ENCODE measurements around the gene SSNA1. TPM values are rescaled to one million over a fixed set of nuclear protein-coding genes. Genes with fewer than 3 reads are reported as not detected.

SSNA1 gene, protein sequence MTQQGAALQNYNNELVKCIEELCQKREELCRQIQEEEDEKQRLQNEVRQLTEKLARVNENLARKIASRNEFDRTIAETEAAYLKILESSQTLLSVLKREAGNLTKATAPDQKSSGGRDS
- 10 to 100 TPM; 78.3 to 91.4 TPM for total RNA-seq

DNA sequence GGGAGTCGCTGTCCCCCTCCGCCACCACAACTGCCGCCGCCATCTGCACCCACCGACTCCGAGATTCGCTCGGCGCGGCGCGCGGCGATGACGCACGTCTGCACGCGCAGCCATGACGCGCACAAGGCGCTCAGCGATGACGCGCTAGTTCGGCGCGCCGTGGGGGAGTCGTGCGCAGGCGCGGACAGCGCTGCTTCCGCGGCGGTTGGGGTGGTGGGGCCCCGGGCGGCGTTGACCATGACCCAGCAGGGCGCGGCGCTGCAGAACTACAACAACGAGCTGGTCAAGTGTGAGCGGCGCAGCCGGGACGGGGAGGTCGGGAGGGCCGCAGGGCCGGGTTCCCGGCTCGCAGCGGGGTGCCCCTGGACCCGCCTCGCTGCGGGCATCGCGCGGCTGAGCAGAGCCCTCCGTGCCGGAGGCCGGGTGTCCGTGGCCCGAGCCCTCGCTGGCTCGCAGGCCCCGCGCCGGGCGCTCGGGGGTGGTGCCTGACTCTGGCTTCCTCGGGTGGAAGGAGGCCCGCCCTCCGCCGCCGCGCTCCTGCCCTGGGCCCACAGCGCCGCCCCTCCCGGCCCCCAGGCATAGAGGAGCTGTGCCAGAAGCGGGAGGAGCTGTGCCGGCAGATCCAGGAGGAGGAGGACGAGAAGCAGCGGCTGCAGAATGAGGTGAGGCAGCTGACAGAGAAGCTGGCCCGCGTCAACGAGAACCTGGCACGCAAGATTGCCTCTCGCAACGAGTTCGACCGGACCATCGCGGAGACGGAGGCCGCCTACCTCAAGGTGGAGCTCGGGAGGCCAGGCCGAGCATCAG lies at the start of gene SSNA1, which contains the start of gene ANAPC2:
TSS of gene SSNA1 (plus strand) at position 187 of the 807 bp plus-strand sequence. CDS start at position 238, 51 bp downstream.
TSS of gene ANAPC2 (minus strand) at position 71 of the 807 bp plus-strand sequence. CDS start at position 43, 28 bp downstream.
- Mint-ChIP-seq H3K4me1 (ENCODE audit: low read depth in 2 of 2) (peaks cover 20 to 24% of the 10 kb centered on the region in 2 donors), H3K27me3 (no peaks in the 10 kb centered on the region), H3K36me3 (peaks cover 6% of the 10 kb centered on the region), H3K9me3 (no peaks in the 10 kb centered on the region), H3K27ac (peak within 1 kb of the TSS; percentile 80 to 84), H3K4me3 (peak within 1 kb of the TSS; percentile 96)
- peak; percentile 90 to 93 for ATAC-seq
- peak; percentile 95 for DNase-seq (ENCODE audit: low spot score)

DNA sequence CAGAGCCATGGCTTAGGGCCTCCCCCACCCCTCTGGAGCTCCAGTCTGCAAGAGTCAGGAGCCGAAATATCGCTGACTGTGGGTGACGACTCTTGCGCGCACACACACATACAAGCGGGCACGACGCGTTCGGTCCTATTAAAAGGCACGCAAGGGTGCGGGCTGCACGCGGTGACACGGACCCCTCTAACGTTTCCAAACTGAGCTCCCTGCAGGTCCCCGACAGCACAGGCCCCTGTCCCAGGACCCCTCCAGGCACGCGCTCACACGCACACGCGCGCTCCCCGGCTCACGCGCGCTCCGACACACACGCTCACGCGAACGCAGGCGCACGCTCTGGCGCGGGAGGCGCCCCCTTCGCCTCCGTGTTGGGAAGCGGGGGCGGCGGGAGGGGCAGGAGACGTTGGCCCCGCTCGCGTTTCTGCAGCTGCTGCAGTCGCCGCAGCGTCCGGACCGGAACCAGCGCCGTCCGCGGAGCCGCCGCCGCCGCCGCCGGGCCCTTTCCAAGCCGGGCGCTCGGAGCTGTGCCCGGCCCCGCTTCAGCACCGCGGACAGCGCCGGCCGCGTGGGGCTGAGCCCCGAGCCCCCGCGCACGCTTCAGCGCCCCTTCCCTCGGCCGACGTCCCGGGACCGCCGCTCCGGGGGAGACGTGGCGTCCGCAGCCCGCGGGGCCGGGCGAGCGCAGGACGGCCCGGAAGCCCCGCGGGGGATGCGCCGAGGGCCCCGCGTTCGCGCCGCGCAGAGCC lies 49.6 kb upstream of the SSNA1 start, which contains the start of gene GRIN1:
TSS of gene GRIN1 (plus strand) at position 433 of the 746 bp plus-strand sequence. CDS start 333 bp downstream, outside the sequence.
- Mint-ChIP-seq H3K9me3 (no peaks in the 10 kb centered on the region), H3K27ac (no peak within 1 kb of the TSS), H3K36me3 (no peaks in the 10 kb centered on the region), H3K4me3 (no peak within 1 kb of the TSS), H3K27me3 (peaks cover 25% of the 10 kb centered on the region in 2 donors), H3K4me1 (ENCODE audit: low read depth in 2 of 2) (peaks cover 0 to 6% of the 10 kb centered on the region in 2 donors)
- peak; percentile 43 to 72 for ATAC-seq
- peak; percentile 67 for DNase-seq (ENCODE audit: low spot score)

DNA sequence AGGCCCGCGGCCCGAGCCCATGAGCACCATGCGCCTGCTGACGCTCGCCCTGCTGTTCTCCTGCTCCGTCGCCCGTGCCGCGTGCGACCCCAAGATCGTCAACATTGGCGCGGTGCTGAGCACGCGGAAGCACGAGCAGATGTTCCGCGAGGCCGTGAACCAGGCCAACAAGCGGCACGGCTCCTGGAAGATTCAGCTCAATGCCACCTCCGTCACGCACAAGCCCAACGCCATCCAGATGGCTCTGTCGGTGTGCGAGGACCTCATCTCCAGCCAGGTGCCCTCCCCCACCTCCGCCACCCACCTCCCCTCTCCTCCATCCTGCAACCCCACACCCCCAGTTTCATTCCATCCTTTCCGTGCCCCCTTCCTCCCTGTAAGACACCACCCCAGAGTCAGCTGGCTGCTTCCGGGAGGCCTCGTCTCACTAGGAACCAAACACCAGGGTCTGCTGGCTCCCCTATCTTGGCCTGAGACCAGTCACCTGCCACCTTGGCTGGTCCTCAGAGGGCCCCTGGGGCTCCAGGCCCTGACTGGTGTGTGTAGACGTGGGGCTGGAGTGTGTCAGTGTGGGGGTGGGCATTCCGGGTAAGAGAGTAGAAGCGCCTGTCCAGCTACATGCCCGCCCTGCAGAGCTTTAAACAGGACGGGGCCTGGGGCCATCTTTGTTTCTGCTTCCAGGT lies 48.9 kb upstream of the SSNA1 start:
- Mint-ChIP-seq H3K4me3 (no peak overlapping the region), H3K27ac (no peak overlapping the region), H3K9me3 (no peaks in the 10 kb centered on the region), H3K27me3 (peaks cover 25% of the 10 kb centered on the region in 2 donors), H3K4me1 (ENCODE audit: low read depth in 2 of 2) (peaks cover 0 to 6% of the 10 kb centered on the region in 2 donors), H3K36me3 (no peaks in the 10 kb centered on the region)
- DNase-seq (ENCODE audit: low spot score) (no peak), ATAC-seq (no peak)

DNA sequence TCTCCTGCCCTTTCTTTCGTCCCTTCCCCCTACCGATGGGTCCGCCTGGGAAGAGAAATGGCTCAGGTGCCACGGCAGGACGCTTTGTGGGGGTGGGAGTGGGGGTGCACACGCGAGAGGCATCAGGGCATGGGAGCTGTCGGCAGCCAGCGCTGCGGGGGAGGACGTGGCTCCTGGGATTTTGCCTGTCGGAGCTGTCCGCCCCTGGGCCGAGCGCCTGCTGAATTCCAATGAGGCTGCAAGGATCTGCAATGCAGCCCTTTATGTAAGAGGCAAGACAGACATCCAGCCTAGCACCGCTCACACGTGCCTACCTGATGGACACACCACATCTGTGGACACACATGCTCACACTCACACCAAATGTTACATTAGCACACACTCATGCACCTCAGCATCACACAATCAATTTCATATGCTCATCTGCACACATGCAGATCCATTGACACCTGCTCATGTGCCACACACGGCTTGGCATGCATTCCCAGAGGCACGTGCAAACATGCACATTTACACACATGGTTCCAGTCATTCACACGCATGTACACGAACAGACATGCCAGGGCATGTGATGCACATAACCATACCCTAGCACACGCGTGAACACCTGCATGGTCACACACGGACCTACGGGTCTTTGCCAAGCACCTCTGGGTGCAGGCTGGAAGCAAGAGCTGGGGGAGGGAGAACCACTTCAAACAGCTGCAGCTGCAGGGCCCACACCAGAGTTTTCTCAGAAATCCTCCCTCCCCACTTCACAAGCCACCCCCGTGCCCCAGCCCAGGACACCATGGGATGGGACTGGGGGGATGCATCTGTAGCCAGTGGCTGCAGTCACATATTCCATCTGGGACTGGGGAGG lies 48.1 kb upstream of the SSNA1 start:
- no peaks in the 10 kb centered on the region for H3K9me3 Mint-ChIP-seq
- H3K36me3 Mint-ChIP-seq: no peaks in the 10 kb centered on the region
- DNase-seq (ENCODE audit: low spot score) (no peak), ATAC-seq (no peak)
- peaks cover 25% of the 10 kb centered on the region in 2 donors for H3K27me3 Mint-ChIP-seq
- H3K27ac Mint-ChIP-seq: no peak overlapping the region
- peaks cover 0 to 6% of the 10 kb centered on the region in 2 donors for H3K4me1 Mint-ChIP-seq (ENCODE audit: low read depth in 2 of 2)
- no peak overlapping the region for H3K4me3 Mint-ChIP-seq

DNA sequence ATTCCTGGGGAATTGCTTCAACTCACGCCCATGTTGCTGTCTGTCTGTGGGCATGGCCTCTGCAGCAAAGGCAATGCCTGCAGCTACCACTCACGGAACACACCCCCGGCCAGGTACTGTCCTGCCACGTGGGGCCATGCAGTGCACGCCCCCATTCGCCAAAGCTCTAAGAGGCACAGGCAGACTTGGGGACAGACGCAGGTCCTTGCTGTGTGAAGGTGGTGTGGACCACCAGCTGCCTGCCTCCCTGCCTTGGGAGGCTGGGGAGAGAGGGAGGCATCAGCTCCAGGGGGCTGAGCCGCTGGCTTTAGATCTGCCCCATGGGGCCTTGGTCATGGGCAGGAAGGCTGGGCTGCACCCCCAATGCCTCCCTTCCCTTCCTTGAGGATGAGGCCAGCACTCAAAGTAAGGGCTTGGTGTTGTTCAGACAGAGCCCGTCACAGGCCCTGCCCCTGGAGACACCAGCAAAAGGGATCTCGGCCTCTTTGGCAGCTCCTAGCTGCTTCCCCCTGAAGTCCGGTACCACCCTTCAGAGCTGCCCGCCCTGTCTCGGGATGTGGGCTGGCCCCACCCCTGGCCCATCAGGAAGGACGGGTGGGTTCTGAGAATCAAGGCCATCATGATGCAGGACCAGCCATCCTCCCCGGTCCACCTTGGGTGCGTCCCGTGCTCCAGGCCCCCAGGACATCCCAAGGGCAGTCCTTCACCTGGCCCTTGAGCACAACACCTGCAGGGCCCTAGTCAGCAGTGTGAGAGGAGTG lies 47.2 kb upstream of the SSNA1 start:
- H3K27ac Mint-ChIP-seq: no peak overlapping the region
- H3K27me3 Mint-ChIP-seq: peaks cover 18 to 20% of the 10 kb centered on the region in 2 donors
- H3K36me3 Mint-ChIP-seq: no peaks in the 10 kb centered on the region
- peaks cover 0 to 6% of the 10 kb centered on the region in 2 donors for H3K4me1 Mint-ChIP-seq (ENCODE audit: low read depth in 2 of 2)
- H3K9me3 Mint-ChIP-seq: no peaks in the 10 kb centered on the region
- ATAC-seq (no peak), DNase-seq (ENCODE audit: low spot score) (no peak)
- no peak overlapping the region for H3K4me3 Mint-ChIP-seq

DNA sequence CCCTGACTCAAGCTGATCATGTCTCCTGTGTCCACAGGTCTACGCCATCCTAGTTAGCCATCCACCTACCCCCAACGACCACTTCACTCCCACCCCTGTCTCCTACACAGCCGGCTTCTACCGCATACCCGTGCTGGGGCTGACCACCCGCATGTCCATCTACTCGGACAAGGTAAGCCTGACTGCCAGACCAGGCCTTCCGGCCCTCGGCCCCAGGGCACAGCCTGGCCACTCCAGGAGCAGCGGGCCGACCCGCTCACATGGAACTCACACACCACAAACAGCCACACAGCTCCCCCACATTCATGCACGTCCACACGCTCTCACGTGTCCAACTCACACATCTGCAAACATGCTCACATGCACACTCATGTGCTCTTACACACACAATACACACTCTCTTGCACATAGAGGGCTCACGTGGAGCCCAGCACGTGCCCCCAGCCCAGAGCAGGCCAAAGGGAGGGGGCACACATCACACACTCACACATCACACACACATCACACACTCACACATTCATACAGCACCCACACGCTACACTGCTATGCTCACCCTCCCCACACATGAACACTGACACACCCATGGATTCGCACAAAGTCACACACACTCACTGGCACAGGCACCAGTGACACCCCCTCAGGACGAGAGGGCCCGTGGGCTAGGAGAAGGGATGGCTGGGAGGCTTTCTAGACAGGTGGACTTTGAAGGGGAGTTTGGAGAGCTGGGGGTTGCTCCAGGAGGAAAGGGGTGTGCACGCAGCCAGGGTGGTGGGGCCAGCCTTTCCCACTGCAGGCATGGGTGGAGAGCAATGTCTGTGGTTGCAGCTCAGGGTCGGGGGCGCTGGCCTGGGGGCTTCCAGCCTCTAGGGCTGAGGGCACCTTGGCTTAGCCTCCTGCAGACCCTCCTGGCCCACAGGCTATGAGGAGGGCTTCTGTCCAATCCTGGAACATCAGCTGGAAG lies 46.2 kb upstream of the SSNA1 start:
- H3K9me3 Mint-ChIP-seq: no peaks in the 10 kb centered on the region
- H3K4me1 Mint-ChIP-seq (ENCODE audit: low read depth in 2 of 2): peaks cover 0 to 6% of the 10 kb centered on the region in 2 donors
- no peak overlapping the region for H3K27ac Mint-ChIP-seq
- no peaks in the 10 kb centered on the region for H3K36me3 Mint-ChIP-seq
- ATAC-seq: no peak
- peaks cover 17 to 23% of the 10 kb centered on the region in 2 donors for H3K27me3 Mint-ChIP-seq
- no peak overlapping the region for H3K4me3 Mint-ChIP-seq
- DNase-seq (ENCODE audit: low spot score): no peak

DNA sequence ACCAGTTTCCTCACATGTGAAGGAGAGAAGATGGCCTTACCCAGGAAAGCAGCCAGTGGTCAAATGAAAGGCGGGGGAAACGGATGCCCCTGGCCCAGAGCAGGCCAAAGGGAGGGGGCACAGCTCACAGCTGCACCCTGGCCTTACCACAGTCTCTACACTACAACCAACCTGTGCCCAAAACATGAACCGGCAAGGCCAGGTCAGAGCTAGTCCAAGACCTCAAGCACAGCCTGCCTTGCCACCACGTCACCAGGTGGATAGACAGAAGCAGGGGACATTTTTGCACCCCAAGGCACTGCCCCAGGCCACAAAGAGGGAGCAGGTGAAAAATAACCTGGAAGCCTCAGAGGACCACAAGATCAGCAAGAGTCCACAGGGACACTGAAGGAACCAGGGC lies 45.0 kb upstream of the SSNA1 start:
- Mint-ChIP-seq H3K27me3 (peaks cover 17 to 23% of the 10 kb centered on the region in 2 donors), H3K27ac (no peak overlapping the region), H3K36me3 (no peaks in the 10 kb centered on the region), H3K4me3 (no peak overlapping the region), H3K4me1 (ENCODE audit: low read depth in 2 of 2) (peaks cover 0 to 6% of the 10 kb centered on the region in 2 donors), H3K9me3 (no peaks in the 10 kb centered on the region)
- no peak for ATAC-seq
- DNase-seq (ENCODE audit: low spot score): no peak

DNA sequence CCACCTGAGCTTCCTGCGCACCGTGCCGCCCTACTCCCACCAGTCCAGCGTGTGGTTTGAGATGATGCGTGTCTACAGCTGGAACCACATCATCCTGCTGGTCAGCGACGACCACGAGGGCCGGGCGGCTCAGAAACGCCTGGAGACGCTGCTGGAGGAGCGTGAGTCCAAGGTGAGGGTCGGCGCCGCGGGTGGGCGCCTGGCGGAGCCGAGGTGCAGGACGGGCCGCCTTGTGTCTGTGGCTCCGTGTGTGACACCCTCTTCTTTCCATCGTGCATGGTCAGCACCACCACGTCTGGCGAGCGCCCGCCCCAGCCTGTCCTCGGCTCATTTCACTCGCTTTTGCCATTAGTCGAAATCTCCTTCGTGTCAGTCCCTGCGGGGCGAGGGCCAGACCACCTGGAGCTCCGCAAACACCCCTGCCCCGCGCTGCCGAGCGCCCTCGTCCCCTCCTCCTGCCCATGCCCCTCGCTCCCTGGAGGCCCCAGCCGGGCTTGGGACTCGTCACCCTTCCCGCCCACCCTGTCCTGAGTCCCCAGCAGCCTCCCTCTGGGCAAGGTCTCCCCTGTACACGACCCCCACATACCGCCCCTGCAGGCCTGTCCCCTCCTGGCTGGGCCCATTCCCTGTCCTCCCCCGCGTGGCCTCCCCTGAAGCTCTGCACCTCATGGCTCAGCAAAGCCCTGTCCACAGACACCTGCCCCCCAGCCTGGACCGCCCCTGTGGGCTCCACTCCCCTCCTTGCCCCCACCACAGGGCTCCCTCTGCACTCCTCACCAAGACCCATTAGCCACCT lies 42.5 kb upstream of the SSNA1 start:
- ATAC-seq (no peak), DNase-seq (ENCODE audit: low spot score) (no peak)
- Mint-ChIP-seq H3K4me3 (no peak overlapping the region), H3K27ac (no peak overlapping the region), H3K9me3 (no peaks in the 10 kb centered on the region), H3K36me3 (no peaks in the 10 kb centered on the region), H3K4me1 (ENCODE audit: low read depth in 2 of 2) (peaks cover 0 to 3% of the 10 kb centered on the region in 2 donors), H3K27me3 (peaks cover 10 to 15% of the 10 kb centered on the region in 2 donors)

DNA sequence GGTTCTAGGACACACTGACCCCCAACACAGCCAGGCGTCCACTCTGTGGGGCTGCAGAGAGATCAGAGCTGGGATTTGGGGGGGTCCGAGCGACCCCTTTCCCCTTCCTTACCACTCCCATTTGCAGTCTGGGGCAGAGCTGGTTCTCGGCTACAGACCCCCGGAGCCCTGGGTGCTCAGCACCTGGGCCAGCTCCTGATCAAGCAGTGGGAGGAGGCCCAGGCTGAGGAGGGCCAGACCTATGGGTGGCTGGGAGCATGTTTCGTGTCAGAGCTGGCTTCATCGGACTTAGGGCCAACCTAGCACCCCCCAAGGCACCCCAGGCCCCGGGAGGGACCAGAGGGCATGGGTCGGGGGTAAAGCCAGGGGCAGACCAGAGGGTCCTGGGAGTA lies 42.0 kb upstream of the SSNA1 start:
- ATAC-seq (no peak), DNase-seq (ENCODE audit: low spot score) (no peak)
- Mint-ChIP-seq H3K27ac (no peak overlapping the region), H3K4me3 (no peak overlapping the region), H3K27me3 (peaks cover 10 to 15% of the 10 kb centered on the region in 2 donors), H3K9me3 (no peaks in the 10 kb centered on the region), H3K4me1 (ENCODE audit: low read depth in 2 of 2) (peaks cover 0 to 3% of the 10 kb centered on the region in 2 donors), H3K36me3 (no peaks in the 10 kb centered on the region)

DNA sequence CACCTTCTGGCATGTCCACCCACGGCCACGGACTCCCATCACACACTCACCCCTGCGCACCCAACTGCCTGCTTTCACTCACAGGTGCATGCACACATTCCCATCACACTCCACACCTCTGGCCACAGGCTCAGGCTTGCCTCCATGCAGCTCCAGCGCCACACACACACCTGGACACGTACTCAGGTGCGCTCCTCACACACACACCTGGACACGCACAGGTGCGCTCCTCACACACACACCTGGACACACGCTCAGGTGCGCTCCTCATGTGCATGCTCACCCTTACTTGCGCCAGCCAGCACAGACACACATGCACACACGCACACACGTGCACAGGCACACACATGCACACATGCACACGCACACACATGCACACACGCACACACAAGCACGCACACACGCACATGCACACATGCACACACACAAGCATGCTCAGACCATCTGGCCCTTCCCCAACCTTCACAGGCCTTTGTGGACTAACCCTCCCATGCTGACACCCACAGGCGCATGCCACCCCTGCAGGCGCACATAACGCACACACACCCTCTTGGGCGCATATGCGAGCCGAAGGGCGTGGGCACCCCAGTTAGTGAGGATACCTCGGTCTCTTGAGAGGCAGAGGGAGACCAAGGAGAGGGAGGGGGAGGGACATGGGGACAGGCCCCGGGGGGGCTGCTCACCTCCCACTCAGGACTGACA lies 41.2 kb upstream of the SSNA1 start:
- no peak for ATAC-seq
- Mint-ChIP-seq H3K27me3 (peaks cover 5 to 10% of the 10 kb centered on the region in 2 donors), H3K4me1 (ENCODE audit: low read depth in 2 of 2) (peaks cover 0 to 2% of the 10 kb centered on the region in 2 donors), H3K4me3 (no peak overlapping the region), H3K27ac (no peak overlapping the region), H3K36me3 (no peaks in the 10 kb centered on the region), H3K9me3 (no peaks in the 10 kb centered on the region)
- DNase-seq (ENCODE audit: low spot score): no peak

Measured in natural killer cell treated with Interleukin-12 subunit alpha and Interleukin-12 subunit beta and Interleukin-15 and Interleukin-18, amount 100 ng/mL, for 72 hours (primary cell).